ENCODE measurements around the gene MAP1B.

DNA sequence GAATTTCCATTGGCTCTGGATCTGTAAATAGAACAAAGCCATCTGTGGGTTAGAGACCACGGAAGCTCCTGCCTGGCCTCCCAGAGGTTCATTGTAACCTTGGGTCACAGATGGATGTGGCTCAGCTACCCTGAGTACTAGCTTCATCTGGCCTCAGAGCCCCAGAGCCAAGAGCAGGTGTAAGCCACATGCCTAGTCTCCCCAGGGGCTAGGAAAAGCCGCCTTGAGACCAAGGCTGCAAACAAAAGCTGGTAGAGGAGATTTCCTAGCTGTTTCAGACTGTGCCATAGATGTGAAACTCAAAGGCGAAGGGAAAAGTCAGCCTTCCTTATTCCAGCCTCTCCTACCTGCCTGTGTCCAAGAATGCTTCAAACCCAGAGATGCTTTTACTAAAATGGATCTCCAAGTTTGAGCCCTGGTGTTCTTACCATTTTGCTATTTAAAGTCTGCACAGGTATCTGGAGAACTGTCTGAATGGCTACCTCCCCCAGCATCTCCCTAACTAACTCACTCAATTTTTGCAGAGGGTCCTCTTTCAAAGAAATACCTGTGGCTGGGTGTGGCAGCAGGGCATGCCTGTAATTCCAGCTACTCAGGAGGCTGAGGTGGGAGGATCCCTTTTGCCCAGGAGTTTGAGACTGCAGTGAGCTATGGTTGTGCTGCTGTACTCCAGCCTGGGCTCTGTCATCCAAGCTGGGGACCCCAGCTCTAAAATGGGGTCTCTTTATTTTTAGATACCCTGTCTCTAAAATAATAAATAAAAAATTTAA is 42.3 kb upstream of the MAP1B start:
- TF ChIP-seq, protein P1, sequence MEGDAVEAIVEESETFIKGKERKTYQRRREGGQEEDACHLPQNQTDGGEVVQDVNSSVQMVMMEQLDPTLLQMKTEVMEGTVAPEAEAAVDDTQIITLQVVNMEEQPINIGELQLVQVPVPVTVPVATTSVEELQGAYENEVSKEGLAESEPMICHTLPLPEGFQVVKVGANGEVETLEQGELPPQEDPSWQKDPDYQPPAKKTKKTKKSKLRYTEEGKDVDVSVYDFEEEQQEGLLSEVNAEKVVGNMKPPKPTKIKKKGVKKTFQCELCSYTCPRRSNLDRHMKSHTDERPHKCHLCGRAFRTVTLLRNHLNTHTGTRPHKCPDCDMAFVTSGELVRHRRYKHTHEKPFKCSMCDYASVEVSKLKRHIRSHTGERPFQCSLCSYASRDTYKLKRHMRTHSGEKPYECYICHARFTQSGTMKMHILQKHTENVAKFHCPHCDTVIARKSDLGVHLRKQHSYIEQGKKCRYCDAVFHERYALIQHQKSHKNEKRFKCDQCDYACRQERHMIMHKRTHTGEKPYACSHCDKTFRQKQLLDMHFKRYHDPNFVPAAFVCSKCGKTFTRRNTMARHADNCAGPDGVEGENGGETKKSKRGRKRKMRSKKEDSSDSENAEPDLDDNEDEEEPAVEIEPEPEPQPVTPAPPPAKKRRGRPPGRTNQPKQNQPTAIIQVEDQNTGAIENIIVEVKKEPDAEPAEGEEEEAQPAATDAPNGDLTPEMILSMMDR (IDR thresholded peaks at IDR 0.05; ENCODE audit: low read depth, low read length, missing input control) = no peak
- TF ChIP-seq TAF1 (conservative IDR thresholded peaks at IDR 0.05) (no peak), JUND (IDR thresholded peaks at IDR 0.05) (no peak), YY1 (IDR thresholded peaks at IDR 0.05) (no peak), HNF4G (IDR thresholded peaks at IDR 0.05) (no peak), SP1 (IDR thresholded peaks at IDR 0.05) (no peak), GABPA (IDR thresholded peaks at IDR 0.05 in 1 of 2, conservative IDR thresholded peaks at IDR 0.05 in 1 of 2) (no peak)
- TF ChIP-seq, protein P2, sequence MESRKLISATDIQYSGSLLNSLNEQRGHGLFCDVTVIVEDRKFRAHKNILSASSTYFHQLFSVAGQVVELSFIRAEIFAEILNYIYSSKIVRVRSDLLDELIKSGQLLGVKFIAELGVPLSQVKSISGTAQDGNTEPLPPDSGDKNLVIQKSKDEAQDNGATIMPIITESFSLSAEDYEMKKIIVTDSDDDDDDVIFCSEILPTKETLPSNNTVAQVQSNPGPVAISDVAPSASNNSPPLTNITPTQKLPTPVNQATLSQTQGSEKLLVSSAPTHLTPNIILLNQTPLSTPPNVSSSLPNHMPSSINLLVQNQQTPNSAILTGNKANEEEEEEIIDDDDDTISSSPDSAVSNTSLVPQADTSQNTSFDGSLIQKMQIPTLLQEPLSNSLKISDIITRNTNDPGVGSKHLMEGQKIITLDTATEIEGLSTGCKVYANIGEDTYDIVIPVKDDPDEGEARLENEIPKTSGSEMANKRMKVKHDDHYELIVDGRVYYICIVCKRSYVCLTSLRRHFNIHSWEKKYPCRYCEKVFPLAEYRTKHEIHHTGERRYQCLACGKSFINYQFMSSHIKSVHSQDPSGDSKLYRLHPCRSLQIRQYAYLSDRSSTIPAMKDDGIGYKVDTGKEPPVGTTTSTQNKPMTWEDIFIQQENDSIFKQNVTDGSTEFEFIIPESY (IDR thresholded peaks at IDR 0.05) = no peak
- TF ChIP-seq, protein P3, sequence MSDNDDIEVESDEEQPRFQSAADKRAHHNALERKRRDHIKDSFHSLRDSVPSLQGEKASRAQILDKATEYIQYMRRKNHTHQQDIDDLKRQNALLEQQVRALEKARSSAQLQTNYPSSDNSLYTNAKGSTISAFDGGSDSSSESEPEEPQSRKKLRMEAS (IDR thresholded peaks at IDR 0.05) = no peak
